ENCODE measurements around the gene PHF21B. TPM values are rescaled to one million over a fixed set of nuclear protein-coding genes. Genes with fewer than 3 reads are reported as not detected.

PHF21B gene
- total and polyA plus RNA-seq, 2 donors (not counting 1 experiment from before 2014, with no cell fraction given): 0.17 TPM; not detected in 1

GRCh38 chr22:44901301-44901700 is 108.5 kb downstream of the PHF21B start:
- Histone ChIP-seq H3K4me2 (ENCODE audit: extremely low read depth, insufficient read depth, low read length) (no peak overlapping the region), H2AFZ (ENCODE audit: low read length) (no peak overlapping the region), H3K4me3 (replicated peaks in 1 of 4; ENCODE audit: control extremely low read depth in 1 of 4, insufficient read depth in 1 of 4, low read depth in 3 of 4, low read length in 4 of 4) (no peak overlapping the region), H3K9ac (ENCODE audit: insufficient read depth, low read length) (no peak overlapping the region), H3K79me2 (ENCODE audit: control insufficient read depth, insufficient read depth, low read length) (no peaks in the 10 kb centered on the region), H4K20me1 (ENCODE audit: control insufficient read depth, extremely low read depth, insufficient read depth, low read length) (no peaks in the 10 kb centered on the region), H3K36me3 (ENCODE audit: control insufficient read depth, insufficient read depth, low read length) (no peaks in the 10 kb centered on the region), H3K27ac (ENCODE audit: insufficient read depth, low read length) (no peak overlapping the region), H3K4me1 (ENCODE audit: control insufficient read depth, extremely low read depth, insufficient read depth, low read length) (no peaks in the 10 kb centered on the region), H3K9me3 (ENCODE audit: control insufficient read depth, insufficient read depth, low read depth, low read length) (no peaks in the 10 kb centered on the region), H3K27me3 (ENCODE audit: control insufficient read depth, insufficient read depth, low read length) (no peaks in the 10 kb centered on the region)
- DNase-seq (ENCODE audit: low read depth in 2 of 2): peak; percentile 9 to 21
- TF ChIP-seq EZH2 (IDR thresholded peaks at IDR 0.05; ENCODE audit: low read length, missing control alignments): no peak
- TF ChIP-seq, protein P1, sequence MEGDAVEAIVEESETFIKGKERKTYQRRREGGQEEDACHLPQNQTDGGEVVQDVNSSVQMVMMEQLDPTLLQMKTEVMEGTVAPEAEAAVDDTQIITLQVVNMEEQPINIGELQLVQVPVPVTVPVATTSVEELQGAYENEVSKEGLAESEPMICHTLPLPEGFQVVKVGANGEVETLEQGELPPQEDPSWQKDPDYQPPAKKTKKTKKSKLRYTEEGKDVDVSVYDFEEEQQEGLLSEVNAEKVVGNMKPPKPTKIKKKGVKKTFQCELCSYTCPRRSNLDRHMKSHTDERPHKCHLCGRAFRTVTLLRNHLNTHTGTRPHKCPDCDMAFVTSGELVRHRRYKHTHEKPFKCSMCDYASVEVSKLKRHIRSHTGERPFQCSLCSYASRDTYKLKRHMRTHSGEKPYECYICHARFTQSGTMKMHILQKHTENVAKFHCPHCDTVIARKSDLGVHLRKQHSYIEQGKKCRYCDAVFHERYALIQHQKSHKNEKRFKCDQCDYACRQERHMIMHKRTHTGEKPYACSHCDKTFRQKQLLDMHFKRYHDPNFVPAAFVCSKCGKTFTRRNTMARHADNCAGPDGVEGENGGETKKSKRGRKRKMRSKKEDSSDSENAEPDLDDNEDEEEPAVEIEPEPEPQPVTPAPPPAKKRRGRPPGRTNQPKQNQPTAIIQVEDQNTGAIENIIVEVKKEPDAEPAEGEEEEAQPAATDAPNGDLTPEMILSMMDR (conservative IDR thresholded peaks at IDR 0.05 in 1 of 2, IDR thresholded peaks at IDR 0.05 in 1 of 2; ENCODE audit: low read depth in 1 of 2, low read length in 2 of 2): no peak

- no peak for DNase-seq (ENCODE audit: low read depth in 2 of 2)
- TF ChIP-seq EZH2 (IDR thresholded peaks at IDR 0.05; ENCODE audit: low read length, missing control alignments): no peak
- TF ChIP-seq, protein P1 (conservative IDR thresholded peaks at IDR 0.05 in 1 of 2, IDR thresholded peaks at IDR 0.05 in 1 of 2; ENCODE audit: low read depth in 1 of 2, low read length in 2 of 2): no peak
Observed at GRCh38 chr22:44898236-44898635, 111.6 kb downstream of the PHF21B start.

GRCh38 chr22:44895296-44896055 is 114.3 kb downstream of the PHF21B start:
- Histone ChIP-seq H3K9ac (ENCODE audit: insufficient read depth, low read length) (no peak overlapping the region), H3K27me3 (ENCODE audit: control insufficient read depth, insufficient read depth, low read length) (no peaks in the 10 kb centered on the region), H3K4me3 (replicated peaks in 1 of 4; ENCODE audit: control extremely low read depth in 1 of 4, insufficient read depth in 1 of 4, low read depth in 3 of 4, low read length in 4 of 4) (no peak overlapping the region), H3K9me3 (ENCODE audit: control insufficient read depth, insufficient read depth, low read depth, low read length) (no peaks in the 10 kb centered on the region), H3K27ac (ENCODE audit: insufficient read depth, low read length) (no peak overlapping the region), H3K4me1 (ENCODE audit: control insufficient read depth, extremely low read depth, insufficient read depth, low read length) (no peaks in the 10 kb centered on the region), H4K20me1 (ENCODE audit: control insufficient read depth, extremely low read depth, insufficient read depth, low read length) (no peaks in the 10 kb centered on the region), H3K36me3 (ENCODE audit: control insufficient read depth, insufficient read depth, low read length) (no peaks in the 10 kb centered on the region), H2AFZ (ENCODE audit: low read length) (no peak overlapping the region), H3K79me2 (ENCODE audit: control insufficient read depth, insufficient read depth, low read length) (no peaks in the 10 kb centered on the region), H3K4me2 (ENCODE audit: extremely low read depth, insufficient read depth, low read length) (no peak overlapping the region)
- DNase-seq (ENCODE audit: low read depth in 2 of 2): no peak
- TF ChIP-seq, protein P1 (conservative IDR thresholded peaks at IDR 0.05 in 1 of 2, IDR thresholded peaks at IDR 0.05 in 1 of 2; ENCODE audit: low read depth in 1 of 2, low read length in 2 of 2): no peak
- no peak for TF ChIP-seq EZH2 (IDR thresholded peaks at IDR 0.05; ENCODE audit: low read length, missing control alignments)

More at GRCh38 chr22:44898236-44898635, 111.6 kb downstream of the PHF21B start:
- Histone ChIP-seq H3K4me2 (ENCODE audit: extremely low read depth, insufficient read depth, low read length) (no peak overlapping the region), H3K27me3 (ENCODE audit: control insufficient read depth, insufficient read depth, low read length) (no peaks in the 10 kb centered on the region), H2AFZ (ENCODE audit: low read length) (no peak overlapping the region), H3K27ac (ENCODE audit: insufficient read depth, low read length) (no peak overlapping the region), H3K36me3 (ENCODE audit: control insufficient read depth, insufficient read depth, low read length) (no peaks in the 10 kb centered on the region), H3K79me2 (ENCODE audit: control insufficient read depth, insufficient read depth, low read length) (no peaks in the 10 kb centered on the region), H4K20me1 (ENCODE audit: control insufficient read depth, extremely low read depth, insufficient read depth, low read length) (no peaks in the 10 kb centered on the region), H3K9me3 (ENCODE audit: control insufficient read depth, insufficient read depth, low read depth, low read length) (no peaks in the 10 kb centered on the region), H3K4me1 (ENCODE audit: control insufficient read depth, extremely low read depth, insufficient read depth, low read length) (no peaks in the 10 kb centered on the region), H3K9ac (ENCODE audit: insufficient read depth, low read length) (no peak overlapping the region), H3K4me3 (replicated peaks in 1 of 4; ENCODE audit: control extremely low read depth in 1 of 4, insufficient read depth in 1 of 4, low read depth in 3 of 4, low read length in 4 of 4) (no peak overlapping the region)
